HG03066 (cell line): ENCODE data around the gene ZC3H4.

Experiments
- ATAC-seq: cut with Tn5 transposase; IDR thresholded peaks from one replicate; pipeline ENCODE4 v1.9.1; 2021; ENCODE audit warnings: low read depth; ENCODE audit not compliant: unreplicated experiment

Gene ZC3H4

GRCh38 chr19:47134545-47134944 is 21.0 kb upstream of the ZC3H4 start:
- ATAC-seq, result no peak

GRCh38 chr19:47133021-47133471 is 19.5 kb upstream of the ZC3H4 start:
- no peak for ATAC-seq

- ATAC-seq, result no peak
These were observed 18.7 kb upstream of the ZC3H4 start for GRCh38 chr19:47132194-47132852.

GRCh38 chr19:47130589-47131227 is 17.1 kb upstream of the ZC3H4 start, which contains the start of gene SAE1:
Gene SAE1 (plus strand): TSS chr19:47130835. CDS start chr19:47130931, 96 bp downstream.
- ATAC-seq, result peak; percentile 78

GRCh38 chr19:47130120-47130588 is 16.6 kb upstream of the ZC3H4 start:
- no peak for ATAC-seq

GRCh38 chr19:47129579-47129978 is 16.0 kb upstream of the ZC3H4 start:
- no peak for ATAC-seq

GRCh38 chr19:47125669-47125938 is 12.0 kb upstream of the ZC3H4 start:
- ATAC-seq, result no peak

GRCh38 chr19:47124937-47125668 is 11.5 kb upstream of the ZC3H4 start:
- ATAC-seq, result no peak

- ATAC-seq, result no peak
These were observed 9.8 kb upstream of the ZC3H4 start for GRCh38 chr19:47123406-47123805.

GRCh38 chr19:47122359-47123335 is 9.1 kb upstream of the ZC3H4 start:
- ATAC-seq, result no peak

GRCh38 chr19:47120470-47121067 is 7.0 kb upstream of the ZC3H4 start:
- ATAC-seq, result no peak

- ATAC-seq, result no peak
These were observed 475 bp upstream of the ZC3H4 start for GRCh38 chr19:47113850-47114651.

- no peak for ATAC-seq
These were observed 1.2 kb downstream of the ZC3H4 start for GRCh38 chr19:47112166-47112996.

- ATAC-seq, result no peak
These were observed 1.9 kb downstream of the ZC3H4 start for GRCh38 chr19:47111682-47112165.

GRCh38 chr19:47111006-47111621 is 2.5 kb downstream of the ZC3H4 start:
- no peak for ATAC-seq

- ATAC-seq, result no peak
These were observed 3.0 kb downstream of the ZC3H4 start for GRCh38 chr19:47110521-47111005.

- no peak for ATAC-seq
These were observed 3.8 kb downstream of the ZC3H4 start for GRCh38 chr19:47109541-47110375.
